Activated T-cell treated with anti-CD3 and anti-CD28 coated beads for 1 hour (primary cell): Measurements from ENCODE around the gene GRIN2A.

Source experiments
- DNase-seq: peaks from one replicate; pipeline ENCODE4 v3.0.0-alpha.2; 2020; ENCODE audit warnings: low read depth

Gene GRIN2A

GRCh38 chr16:10085078-10085798 is 97.0 kb downstream of the GRIN2A start:
- no peak for DNase-seq

- no peak for DNase-seq
Observed at GRCh38 chr16:10083301-10083700, 98.9 kb downstream of the GRIN2A start.

- no peak for DNase-seq
Observed at GRCh38 chr16:10081201-10081940, 100.9 kb downstream of the GRIN2A start.

GRCh38 chr16:10080051-10080772 is 102.0 kb downstream of the GRIN2A start:
- no peak for DNase-seq

- no peak for DNase-seq
Observed at GRCh38 chr16:10078541-10078949, 103.7 kb downstream of the GRIN2A start.

GRCh38 chr16:10077861-10078260 is 104.4 kb downstream of the GRIN2A start:
- DNase-seq: no peak

- no peak for DNase-seq
Observed at GRCh38 chr16:10076037-10076436, 106.2 kb downstream of the GRIN2A start.

- no peak for DNase-seq
Observed at GRCh38 chr16:10070591-10070990, 111.6 kb downstream of the GRIN2A start.

GRCh38 chr16:10069374-10069773 is 112.9 kb downstream of the GRIN2A start:
- no peak for DNase-seq

- no peak for DNase-seq
Observed at GRCh38 chr16:10067835-10068234, 114.4 kb downstream of the GRIN2A start.

- DNase-seq: no peak
Observed at GRCh38 chr16:10067406-10067805, 114.8 kb downstream of the GRIN2A start.

GRCh38 chr16:10065019-10065418 is 117.2 kb downstream of the GRIN2A start:
- DNase-seq: no peak

- no peak for DNase-seq
Observed at GRCh38 chr16:10048850-10049249, 133.4 kb downstream of the GRIN2A start.

GRCh38 chr16:10045947-10046346 is 136.3 kb downstream of the GRIN2A start:
- DNase-seq: no peak

- no peak for DNase-seq
Observed at GRCh38 chr16:10045291-10045775, 136.9 kb downstream of the GRIN2A start.

GRCh38 chr16:10040136-10041080 is 141.8 kb downstream of the GRIN2A start:
- DNase-seq: no peak

- no peak for DNase-seq
Observed at GRCh38 chr16:10039220-10040096, 142.8 kb downstream of the GRIN2A start.

GRCh38 chr16:10037751-10038150 is 144.5 kb downstream of the GRIN2A start:
- no peak for DNase-seq

- no peak for DNase-seq
Observed at GRCh38 chr16:10036956-10037355, 145.3 kb downstream of the GRIN2A start.

- no peak for DNase-seq
Observed at GRCh38 chr16:10033556-10033955, 148.7 kb downstream of the GRIN2A start.

GRCh38 chr16:10031955-10032354 is 150.3 kb downstream of the GRIN2A start:
- no peak for DNase-seq
